Neural progenitor cell (in vitro differentiated cells): ENCODE results near the gene PPP1R9A. TPM values are rescaled to one million over a fixed set of nuclear protein-coding genes. Genes with fewer than 3 reads are reported as not detected.

Source experiments
- DNase-seq: peaks from one replicate; pipeline ENCODE4 v3.0.0-alpha.2; 2016; ENCODE audit warnings: low spot score
- H2AFZ ChIP-seq: fragments of 200-600 bp; sonication (generic); replicated peaks from 2 replicates; pipeline ENCODE4 v1.6.1; 2016; ENCODE audit warnings: antibody characterized with exemption
- H3F3A ChIP-seq: fragments of 200-600 bp; sonication (generic); 2 replicates; pipeline ENCODE4 v1.6.1; 2016; ENCODE audit warnings: antibody characterized with exemption, low read depth
- H3K27ac ChIP-seq: fragments of 200-600 bp; sonication (generic); 2 replicates; pipeline ENCODE4 v1.5.1; 2016; ENCODE audit warnings: mild to moderate bottlenecking
- H3K27me3 ChIP-seq: fragments of 200-600 bp; sonication (generic); 2 replicates; pipeline ENCODE4 v1.6.1; 2016; ENCODE audit warnings: mild to moderate bottlenecking, moderate library complexity
- H3K36me3 ChIP-seq: fragments of 200-600 bp; sonication (generic); 2 replicates; pipeline ENCODE4 v1.5.1; 2016
- H3K4me1 ChIP-seq: fragments of 200-600 bp; sonication (generic); 2 replicates; pipeline ENCODE4 v1.6.1; 2016; ENCODE audit warnings: mixed run types
- H3K4me2 ChIP-seq: fragments of 200-600 bp; sonication (generic); 2 replicates; pipeline ENCODE4 v1.6.1; 2016
- H3K4me3 ChIP-seq: fragments of 200-600 bp; sonication (generic); 2 replicates; pipeline ENCODE4 v1.5.1; 2016
- H3K79me2 ChIP-seq: fragments of 200-600 bp; sonication (generic); 2 replicates; pipeline ENCODE4 v1.6.1; 2016; ENCODE audit warnings: low read depth
- H3K9ac ChIP-seq: fragments of 200-600 bp; sonication (generic); 2 replicates; pipeline ENCODE4 v1.6.1; 2016
- H3K9me3 ChIP-seq: fragments of 200-600 bp; sonication (generic); 2 replicates; pipeline ENCODE4 v1.5.1; 2016; ENCODE audit warnings: low read depth
- H4K20me1 ChIP-seq: fragments of 200-600 bp; sonication (generic); 2 replicates; pipeline ENCODE4 v1.6.1; 2016; ENCODE audit warnings: low read depth
- H3K27ac Mint-ChIP-seq: 3 replicates; pipeline ENCODE4 v1.8.0; 2021; ENCODE audit warnings: mixed read lengths
- H3K27me3 Mint-ChIP-seq: 2 replicates; pipeline ENCODE4 v1.8.0; 2022; ENCODE audit warnings: low read depth, mild to moderate bottlenecking, inconsistent platforms, moderate library complexity, mixed read lengths; ENCODE audit not compliant: insufficient read depth
- H3K36me3 Mint-ChIP-seq: 3 replicates; pipeline ENCODE4 v1.8.0; 2021; ENCODE audit warnings: mixed read lengths
- H3K4me1 Mint-ChIP-seq: 3 replicates; pipeline ENCODE4 v1.8.0; 2021; ENCODE audit warnings: mixed read lengths
- H3K4me3 Mint-ChIP-seq: 3 replicates; pipeline ENCODE4 v1.8.0; 2021; ENCODE audit warnings: mild to moderate bottlenecking, moderate library complexity, mixed read lengths
- H3K9me3 Mint-ChIP-seq: 3 replicates; pipeline ENCODE4 v1.8.0; 2020; ENCODE audit warnings: mixed read lengths
- CTCF ChIP-seq: fragments of 200-600 bp; sonication (generic); IDR thresholded peaks from 2 replicates; pipeline ENCODE4 v1.5.1; 2017; ENCODE audit warnings: antibody characterized with exemption, mild to moderate bottlenecking
- EZH2 ChIP-seq: fragments of 200-600 bp; sonication (generic); IDR thresholded peaks from 2 replicates; pipeline ENCODE4 v1.6.1; 2017; ENCODE audit warnings: antibody characterized with exemption, mild to moderate bottlenecking, moderate library complexity
- EZH2phosphoT487 ChIP-seq: fragments of 200-600 bp; sonication (generic); IDR thresholded peaks from 2 replicates; pipeline ENCODE4 v1.6.1; 2017; ENCODE audit warnings: antibody characterized with exemption
- total RNA-seq: library from RNA; depleted of rRNA; stranded (reverse); fragments of >200 nt; gene quantifications from 2 replicates; pipeline ENCODE4 v1.2.3, GENCODE V29; 2015; ENCODE audit warnings: low replicate concordance

Gene PPP1R9A
- total RNA-seq, 1 donor from 2014 or later = 40.7 TPM

- H3K4me1 Mint-ChIP-seq = peaks cover 2% of the 10 kb centered on the region
- TF ChIP-seq EZH2phosphoT487 = no peak
- TF ChIP-seq EZH2 = no peak
- no peak for TF ChIP-seq CTCF
- no peak overlapping the region for H3K27ac Mint-ChIP-seq
- peaks cover 24% of the 10 kb centered on the region for H3K27me3 ChIP-seq
- no peak overlapping the region for H3K27ac ChIP-seq
- H3K4me1 ChIP-seq = peaks cover 7% of the 10 kb centered on the region
- no peaks in the 10 kb centered on the region for H3K9me3 ChIP-seq
- H4K20me1 ChIP-seq = no peaks in the 10 kb centered on the region
- H3K36me3 ChIP-seq = peaks cover 3% of the 10 kb centered on the region
- H3K9me3 Mint-ChIP-seq = no peaks in the 10 kb centered on the region
- no peaks in the 10 kb centered on the region for H3F3A ChIP-seq
- H3K79me2 ChIP-seq = no peaks in the 10 kb centered on the region
- no peaks in the 10 kb centered on the region for H3K36me3 Mint-ChIP-seq
- no peak for DNase-seq
- H3K9ac ChIP-seq = no peak overlapping the region
- no peak overlapping the region for H3K4me2 ChIP-seq
- no peak overlapping the region for H3K4me3 Mint-ChIP-seq
- H3K4me3 ChIP-seq = no peak overlapping the region
- peaks cover 6% of the 10 kb centered on the region for H3K27me3 Mint-ChIP-seq
- no peak overlapping the region for H2AFZ ChIP-seq
Measured at GRCh38 chr7:95322854-95323253, 415.5 kb downstream of the PPP1R9A start.

GRCh38 chr7:95323410-95324129, 416.2 kb downstream of the PPP1R9A start:
- Mint-ChIP-seq H3K27ac (no peak overlapping the region), H3K36me3 (no peaks in the 10 kb centered on the region), H3K27me3 (peaks cover 6% of the 10 kb centered on the region), H3K4me1 (peaks cover 2% of the 10 kb centered on the region), H3K4me3 (no peak overlapping the region), H3K9me3 (no peaks in the 10 kb centered on the region)
- Histone ChIP-seq H2AFZ (peak overlapping the region; percentile 83), H3K36me3 (no peaks in the 10 kb centered on the region), H3K4me2 (peak overlapping the region; percentile 71), H4K20me1 (no peaks in the 10 kb centered on the region), H3K4me1 (peaks cover 4% of the 10 kb centered on the region), H3K27me3 (peaks cover 24% of the 10 kb centered on the region), H3K9ac (no peak overlapping the region), H3K27ac (no peak overlapping the region), H3K79me2 (no peaks in the 10 kb centered on the region), H3K4me3 (peak overlapping the region; percentile 35), H3K9me3 (no peaks in the 10 kb centered on the region), H3F3A (no peaks in the 10 kb centered on the region)
- no peak for TF ChIP-seq EZH2phosphoT487
- no peak for TF ChIP-seq CTCF
- no peak for TF ChIP-seq EZH2
- DNase-seq = no peak

GRCh38 chr7:95324431-95324830, 417.0 kb downstream of the PPP1R9A start, which contains the start of gene PON1:
PON1 (minus strand) TSS chr7:95324532; CDS start chr7:95324475, 57 bp downstream.
- Mint-ChIP-seq H3K9me3 (no peaks in the 10 kb centered on the region), H3K4me1 (peaks cover 2% of the 10 kb centered on the region), H3K27ac (no peak within 1 kb of the TSS), H3K4me3 (no peak within 1 kb of the TSS), H3K27me3 (peaks cover 6% of the 10 kb centered on the region), H3K36me3 (no peaks in the 10 kb centered on the region)
- Histone ChIP-seq H4K20me1 (no peaks in the 10 kb centered on the region), H3K27ac (no peak within 1 kb of the TSS), H3K79me2 (no peaks in the 10 kb centered on the region), H3K27me3 (peaks cover 24% of the 10 kb centered on the region), H3K4me2 (peak within 1 kb of the TSS; percentile 71), H3K9me3 (no peaks in the 10 kb centered on the region), H3F3A (no peaks in the 10 kb centered on the region), H3K4me3 (peak within 1 kb of the TSS; percentile 35), H2AFZ (peak within 1 kb of the TSS; percentile 83), H3K9ac (no peak within 1 kb of the TSS), H3K36me3 (no peaks in the 10 kb centered on the region), H3K4me1 (peaks cover 4% of the 10 kb centered on the region)
- TF ChIP-seq EZH2 (no peak), EZH2phosphoT487 (no peak), CTCF (no peak)
- peak; percentile 70 for DNase-seq
